Measurements from ENCODE around the gene TNS1.

GRCh38 chr2:217924346-217924901 is 78.4 kb downstream of the TNS1 start:
- TF ChIP-seq CTCF (IDR thresholded peaks at IDR 0.05 in 2 of 3, conservative IDR thresholded peaks at IDR 0.05 in 1 of 3; ENCODE audit: borderline replicate concordance in 1 of 3, insufficient read depth in 1 of 3, low read depth in 2 of 3, low read length in 2 of 3): no peak
- TF ChIP-seq EZH2 (IDR thresholded peaks at IDR 0.05): no peak
- no peak for TF ChIP-seq RAD21 (IDR thresholded peaks at IDR 0.05; ENCODE audit: low read depth)
- no peak for TF ChIP-seq POLR2AphosphoS5 (IDR thresholded peaks at IDR 0.05; ENCODE audit: low read depth, low read length)
- no peak for TF ChIP-seq YY1 (IDR thresholded peaks at IDR 0.05; ENCODE audit: extremely low read depth, insufficient replicate concordance, low read depth, low read length)
- no peak for TF ChIP-seq ZNF274 (IDR thresholded peaks at IDR 0.05; ENCODE audit: low read depth, low read length)
- no peak for TF ChIP-seq POLR2A (IDR thresholded peaks at IDR 0.05; ENCODE audit: borderline replicate concordance, extremely low read depth, insufficient read depth, insufficient read length)
- no peak for TF ChIP-seq REST (IDR thresholded peaks at IDR 0.05; ENCODE audit: low read depth)
- TF ChIP-seq SIN3A (IDR thresholded peaks at IDR 0.05; ENCODE audit: low read depth): no peak
- no peak for TF ChIP-seq CEBPB (IDR thresholded peaks at IDR 0.05; ENCODE audit: low read depth)
- TF ChIP-seq EZH2phosphoT487 (IDR thresholded peaks at IDR 0.05; ENCODE audit: borderline replicate concordance): no peak

All from HCT116 (cell line).